Transverse colon (tissue), 4 donors: Measurements from ENCODE around the gene LEP. TPM values are rescaled to one million over a fixed set of nuclear protein-coding genes. Genes with fewer than 3 reads are reported as not detected.

ENCODE experiments used
- DNase-seq: peaks from one replicate; pipeline ENCODE4 v3.0.0-alpha.2; 2019
- H3K27ac ChIP-seq, 4 donors: fragments of 200-600 bp; sonication (generic); 2 replicates each; pipeline ENCODE4 v1.5.1; 2016 to 2018; ENCODE audit warnings: inconsistent platforms in 4 of 4
- H3K27me3 ChIP-seq: fragments of 200-600 bp; sonication (generic); 2 replicates; pipeline ENCODE4 v1.5.1; 2017; ENCODE audit warnings: inconsistent platforms
- H3K36me3 ChIP-seq, 4 donors: fragments of 200-600 bp; sonication (generic); 2 replicates each; pipeline ENCODE4 v1.5.1; 2017 to 2019; ENCODE audit warnings: inconsistent platforms in 4 of 4
- H3K4me1 ChIP-seq, 4 donors: fragments of 200-600 bp; sonication (generic); 2 replicates each; pipeline ENCODE4 v1.5.1; 2017 to 2020; ENCODE audit warnings: inconsistent platforms in 4 of 4
- H3K4me3 ChIP-seq, 4 donors: fragments of 200-600 bp; sonication (generic); 1 replicate in 1 of 4; 2 replicates in 3 of 4; pipeline versions ENCODE4 v1.5.1 to v1.6.1; 2017 to 2019; ENCODE audit warnings: inconsistent platforms in 4 of 4
- H3K9me3 ChIP-seq, 2 donors: fragments of 200-600 bp; sonication (generic); 2 replicates each; pipeline ENCODE4 v1.5.1; 2017 to 2019; ENCODE audit warnings: inconsistent platforms in 2 of 2
- EP300 ChIP-seq: sonication (generic); formaldehyde crosslinking; IDR thresholded peaks from one replicate; pipeline ENCODE4 v1.6.1; 2017; ENCODE audit warnings: antibody characterized with exemption, low read depth
- POLR2A ChIP-seq: fragments of 450-650 bp; IDR thresholded peaks from one replicate; pipeline ENCODE4 v1.6.1; 2016; ENCODE audit warnings: antibody characterized with exemption, mild to moderate bottlenecking, moderate library complexity
- POLR2AphosphoS5 ChIP-seq, 3 donors: sonication (generic); formaldehyde crosslinking; IDR thresholded peaks; one replicate each; pipeline ENCODE4 v1.6.1; 2016; ENCODE audit warnings: antibody characterized with exemption in 3 of 3
- WGBS, 2 donors: methylation state at CpG; one replicate each; pipeline ENCODE4 v1.1.5; 2018; ENCODE audit warnings: low coverage in 1 of 2; 5-methylcytosine and 5-hydroxymethylcytosine counted together
- in situ Hi-C, 4 donors: fragments of 200-750 bp; cut with MboI; loops; one replicate each; pipeline versions ENCODE4 v1.15.0 to v1.15.1; 2017; ENCODE audit warnings: low sequenced_read_pairs in 3 of 4, low pct_ligation_motif_present in 1 of 4, low pct_unique_long_range_greater_than_20kb in 1 of 4
- intact Hi-C: fragments of 100-400 bp; cut with DNase I; formaldehyde crosslinking; loops from one replicate; pipeline ENCODE4 v1.15.1; 2023; ENCODE audit warnings: low total_unique reads
- total RNA-seq, 4 donors: library from RNA; depleted of rRNA; stranded (reverse); fragments of >200 nt; gene quantifications; one replicate each; pipeline ENCODE4 v1.1.0, GENCODE V29; 2016
- TF ChIP-seq, protein P1 (sequence below), 5 experiments: fragments of 200-600 bp in 3 of 5; fragments of 450-650 bp in 2 of 5; sonication (generic) in 3 of 5; IDR thresholded peaks; 1 replicate in 2 of 5; 2 replicates in 3 of 5; pipeline ENCODE4 v1.5.1; 2016 to 2017; ENCODE audit warnings: antibody characterized with exemption in 5 of 5, inconsistent platforms in 3 of 5, mild to moderate bottlenecking in 2 of 5, moderate library complexity in 1 of 5

Gene LEP
- total RNA-seq, 4 donors from 2014 or later, result 1.1 to 10.8 TPM; not detected in 2

GRCh38 chr7:128197989-128198580, 43.0 kb upstream of the LEP start:
- H3K36me3 ChIP-seq, result no peaks in the 10 kb centered on the region
- H3K27ac ChIP-seq, result no peak overlapping the region
- H3K27me3 ChIP-seq, result peaks cover 45% of the 10 kb centered on the region
- H3K4me3 ChIP-seq, result no peak overlapping the region
- intact Hi-C loops (no loop called here), in situ Hi-C loops (no loop called here)
- no peak for TF ChIP-seq POLR2AphosphoS5 (IDR thresholded peaks at IDR 0.05)
- peaks cover 0 to 10% (median 9%) of the 10 kb centered on the region in 4 donors for H3K4me1 ChIP-seq
- H3K9me3 ChIP-seq, result peaks cover 14 to 21% of the 10 kb centered on the region in 2 donors
- WGBS, 2 donors, result 69 to 71% methylated on average over 2 to 4 of the region's 4 CpGs
- no peak for DNase-seq

- no peak for TF ChIP-seq POLR2AphosphoS5 (IDR thresholded peaks at IDR 0.05)
- TF ChIP-seq, protein P1, sequence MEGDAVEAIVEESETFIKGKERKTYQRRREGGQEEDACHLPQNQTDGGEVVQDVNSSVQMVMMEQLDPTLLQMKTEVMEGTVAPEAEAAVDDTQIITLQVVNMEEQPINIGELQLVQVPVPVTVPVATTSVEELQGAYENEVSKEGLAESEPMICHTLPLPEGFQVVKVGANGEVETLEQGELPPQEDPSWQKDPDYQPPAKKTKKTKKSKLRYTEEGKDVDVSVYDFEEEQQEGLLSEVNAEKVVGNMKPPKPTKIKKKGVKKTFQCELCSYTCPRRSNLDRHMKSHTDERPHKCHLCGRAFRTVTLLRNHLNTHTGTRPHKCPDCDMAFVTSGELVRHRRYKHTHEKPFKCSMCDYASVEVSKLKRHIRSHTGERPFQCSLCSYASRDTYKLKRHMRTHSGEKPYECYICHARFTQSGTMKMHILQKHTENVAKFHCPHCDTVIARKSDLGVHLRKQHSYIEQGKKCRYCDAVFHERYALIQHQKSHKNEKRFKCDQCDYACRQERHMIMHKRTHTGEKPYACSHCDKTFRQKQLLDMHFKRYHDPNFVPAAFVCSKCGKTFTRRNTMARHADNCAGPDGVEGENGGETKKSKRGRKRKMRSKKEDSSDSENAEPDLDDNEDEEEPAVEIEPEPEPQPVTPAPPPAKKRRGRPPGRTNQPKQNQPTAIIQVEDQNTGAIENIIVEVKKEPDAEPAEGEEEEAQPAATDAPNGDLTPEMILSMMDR (IDR thresholded peaks at IDR 0.05), result no peak
- no peak for TF ChIP-seq POLR2A
- no peak for TF ChIP-seq EP300
- H3K27me3 ChIP-seq, result peaks cover 54% of the 10 kb centered on the region
- intact Hi-C loops (no loop called here), in situ Hi-C loops (loop anchor here in 2 of 4 donors (10.0 kb wide), 2 partner anchors 66 to 486 kb away; no protein-coding TSS in a partner anchor)
- H3K9me3 ChIP-seq, result peaks cover 1 to 7% of the 10 kb centered on the region in 2 donors
- H3K4me1 ChIP-seq, result peaks cover 0 to 10% (median 9%) of the 10 kb centered on the region in 4 donors
- no peak for DNase-seq
- no peak overlapping the region for H3K4me3 ChIP-seq
- H3K27ac ChIP-seq, result no peak overlapping the region
- H3K36me3 ChIP-seq, result no peaks in the 10 kb centered on the region
- WGBS, 2 donors, result 77 to 86% methylated on average over 5 to 6 of the region's 6 CpGs
Measured at GRCh38 chr7:128200376-128200775, 40.7 kb upstream of the LEP start.

DNA sequence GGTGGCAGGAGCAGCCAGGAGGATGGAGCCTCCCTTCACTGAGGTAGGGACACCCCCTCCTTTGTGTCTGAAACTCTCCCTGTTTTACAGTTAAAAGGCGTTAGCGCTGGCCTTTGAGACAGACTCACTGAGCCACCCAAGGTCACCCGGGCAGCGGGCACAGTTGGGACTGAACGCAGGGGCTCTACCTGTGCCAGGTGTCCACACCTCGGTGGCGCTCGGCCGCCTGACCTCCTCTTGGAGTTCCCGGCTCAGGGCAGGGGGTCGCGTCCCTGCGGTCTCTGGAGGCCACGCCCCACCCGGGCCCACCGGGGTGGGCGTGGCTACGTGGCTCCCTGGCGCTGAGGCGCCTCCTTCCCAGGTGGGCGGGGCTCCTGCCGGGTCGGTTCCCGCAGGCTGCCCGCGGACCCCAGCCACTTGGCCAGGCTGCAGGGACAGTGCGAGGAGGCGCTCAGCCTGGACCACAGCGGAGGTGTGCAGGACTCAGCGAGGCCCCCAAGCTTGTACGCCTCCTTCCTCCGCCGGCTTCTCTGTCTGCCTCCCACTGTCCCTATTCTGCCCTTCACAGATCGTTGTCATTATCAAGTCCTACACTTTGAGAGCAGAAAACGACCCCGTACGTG, 39.9 kb upstream of the LEP start:
- in situ Hi-C loops, result loop anchor here in 2 of 4 donors (10.0 kb wide), 2 partner anchors 66 to 486 kb away; no protein-coding TSS in a partner anchor
- no peak overlapping the region for H3K27ac ChIP-seq
- no peaks in the 10 kb centered on the region for H3K36me3 ChIP-seq
- no peaks in the 10 kb centered on the region for H3K9me3 ChIP-seq
- H3K27me3 ChIP-seq, result peaks cover 58% of the 10 kb centered on the region
- no peak for DNase-seq
- intact Hi-C loops, result no loop called here
- TF ChIP-seq EP300, result no peak
- no peak for TF ChIP-seq POLR2AphosphoS5 (IDR thresholded peaks at IDR 0.05)
- TF ChIP-seq, protein P1 (IDR thresholded peaks at IDR 0.05), result no peak
- WGBS, 2 donors, result 11% methylated on average over 24 of the region's 37 CpGs; no CpG with 5 or more reads in 1 of the 2 donors
- H3K4me1 ChIP-seq, result peaks cover 0 to 10% (median 9%) of the 10 kb centered on the region in 4 donors
- H3K4me3 ChIP-seq, result peak overlapping the region in 1 of 4 donors; percentile 37

DNA sequence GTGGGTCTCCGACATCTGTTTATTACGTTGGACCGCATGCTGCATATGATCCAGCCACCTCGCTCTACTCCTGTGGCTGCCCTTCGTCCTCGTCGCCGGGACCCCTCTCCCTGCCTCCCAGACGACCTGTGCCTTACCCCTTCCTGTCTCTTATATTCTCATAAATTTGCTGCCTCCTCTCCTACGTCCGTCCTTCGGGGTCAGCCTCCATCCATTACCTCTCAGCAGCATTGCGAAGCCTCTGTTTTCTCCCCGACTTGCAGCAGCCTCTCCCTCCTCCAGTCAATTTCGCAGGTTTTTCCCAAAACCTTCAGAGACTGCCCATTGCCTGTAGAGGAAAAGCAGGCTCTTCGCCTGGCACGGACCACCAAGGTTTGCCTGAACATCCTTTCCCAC, 39.4 kb upstream of the LEP start:
- in situ Hi-C loops, result loop anchor here in 2 of 4 donors (10.0 kb wide), 2 partner anchors 67 to 487 kb away; no protein-coding TSS in a partner anchor
- intact Hi-C loops, result no loop called here
- no peak for DNase-seq
- Histone ChIP-seq H3K27ac (no peak overlapping the region), H3K4me1 (peaks cover 0 to 10% (median 9%) of the 10 kb centered on the region in 4 donors), H3K27me3 (peaks cover 63% of the 10 kb centered on the region), H3K4me3 (peak overlapping the region in 1 of 4 donors; percentile 37), H3K9me3 (no peaks in the 10 kb centered on the region), H3K36me3 (no peaks in the 10 kb centered on the region)
- TF ChIP-seq, protein P1 (IDR thresholded peaks at IDR 0.05), result no peak
- TF ChIP-seq POLR2AphosphoS5 (IDR thresholded peaks at IDR 0.05) (no peak), EP300 (no peak), POLR2A (no peak)
- WGBS, 2 donors, result 15 to 26% methylated on average over 10 to 17 of the region's 17 CpGs
